T-helper 1 cell treated with Interleukin-12 subunit alpha and Interleukin-12 subunit beta and Interleukin-4 antibody, amounts not matched to agents 30 ng/mL and 1 ng/mL, for 36 hours (primary cell): ENCODE data around the gene ZG16. TPM values are rescaled to one million over a fixed set of nuclear protein-coding genes. Genes with fewer than 3 reads are reported as not detected.

Experiments used
- intact Hi-C: fragments of 100-400 bp; cut with micrococcal nuclease; formaldehyde crosslinking; loops from one replicate; pipeline ENCODE4 v1.15.1; 2024
- total RNA-seq: library from RNA; stranded (reverse); gene quantifications from 2 replicates; pipeline ENCODE4 v1.2.3, GENCODE V29; 2022

ZG16 gene
- total RNA-seq, 1 donor from 2014 or later = not detected

GRCh38 chr16:29806641-29807425, 28.8 kb downstream of the ZG16 start:
- intact Hi-C loops = loop anchor here (1.0 to 5.0 kb wide), 3 partner anchors 41 to 985 kb away; partner anchors contain the start of genes ATXN2L and SRCAP

GRCh38 chr16:29807426-29808218, 29.6 kb downstream of the ZG16 start:
- intact Hi-C loops = loop anchor here (1.0 to 5.0 kb wide), 3 partner anchors 41 to 985 kb away; partner anchors contain the start of genes ATXN2L and SRCAP

GRCh38 chr16:29808219-29808900, 30.3 kb downstream of the ZG16 start:
- intact Hi-C loops = loop anchor here (5.0 kb wide), 2 partner anchors 889 to 986 kb away; partner anchors contain the start of genes ATXN2L and SRCAP

- intact Hi-C loops = loop anchor here (5.0 kb wide), 2 partner anchors 888 to 987 kb away; partner anchors contain the start of genes ATXN2L and SRCAP
Measured at GRCh38 chr16:29809031-29809747, 31.1 kb downstream of the ZG16 start.

- intact Hi-C loops = loop anchor here (5.0 kb wide), 2 partner anchors 887 to 988 kb away; partner anchors contain the start of genes ATXN2L and SRCAP
Measured at GRCh38 chr16:29809850-29810698, 32.0 kb downstream of the ZG16 start.

GRCh38 chr16:29810699-29811169, 32.7 kb downstream of the ZG16 start:
- intact Hi-C loops = no loop called here

- intact Hi-C loops = no loop called here
Measured at GRCh38 chr16:29811170-29811895, 33.3 kb downstream of the ZG16 start.

GRCh38 chr16:29811896-29812665, 34.0 kb downstream of the ZG16 start, which contains the start of gene PRRT2:
TSS of gene PRRT2 (plus strand) at chr16:29812193. CDS start at chr16:29813055, 862 bp downstream.
- intact Hi-C loops = no loop called here

GRCh38 chr16:29812754-29813643, 34.9 kb downstream of the ZG16 start:
- intact Hi-C loops = no loop called here

GRCh38 chr16:29813644-29814562, 35.8 kb downstream of the ZG16 start:
- intact Hi-C loops = no loop called here

GRCh38 chr16:29814592-29814991, 36.5 kb downstream of the ZG16 start:
- intact Hi-C loops = no loop called here

- intact Hi-C loops = no loop called here
Measured at GRCh38 chr16:29815032-29815721, 37.1 kb downstream of the ZG16 start.

- intact Hi-C loops = loop anchor here (1.0 to 2.0 kb wide), 8 partner anchors 9 to 842 kb away; partner anchors contain the start of genes CDIPT, FBRS, KIF22 and TAOK2
Measured at GRCh38 chr16:29815793-29816693, 38.0 kb downstream of the ZG16 start, which contains the start of gene PAGR1. TSS of gene PAGR1 (plus strand) at chr16:29816152. CDS start at chr16:29816526, 374 bp downstream.
